C4-2B (cell line): ENCODE measurements around the gene FZD10.

Source experiments
- CTCF ChIP-seq: fragments of 450-650 bp; conservative IDR thresholded peaks from 2 replicates; pipeline ENCODE4 v1.5.1; 2017; ENCODE audit warnings: mild to moderate bottlenecking
- ZFX ChIP-seq: fragments of 450-650 bp; IDR thresholded peaks from 2 replicates; pipeline ENCODE4 v1.6.1; 2017

DNA sequence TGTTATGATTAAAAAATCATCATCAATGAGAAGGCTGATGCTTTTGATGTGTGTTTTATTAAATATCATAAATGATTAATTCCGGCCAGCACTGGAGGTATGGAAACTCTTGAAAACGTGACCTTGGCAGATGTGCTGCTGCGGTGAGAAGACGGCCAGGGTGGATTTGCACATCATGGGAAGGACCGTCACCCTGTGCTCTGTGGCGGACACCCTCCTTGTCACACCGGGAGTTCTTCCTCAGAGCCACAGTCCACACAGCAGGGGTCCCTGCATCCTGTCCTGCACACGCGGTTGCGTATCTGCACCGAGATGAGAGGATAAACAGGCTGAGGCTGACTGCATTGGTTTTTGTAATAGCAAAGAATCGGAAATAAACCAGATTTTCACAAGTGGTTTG is 33.5 kb downstream of the FZD10 start:
- no peak for TF ChIP-seq CTCF
- TF ChIP-seq ZFX: no peak
